Neural crest cell (in vitro differentiated cells): ENCODE measurements around the gene STPG4. TPM values are rescaled to one million over a fixed set of nuclear protein-coding genes. Genes with fewer than 3 reads are reported as not detected.
"Not testable (repeated sequence)": the region's sequence is repeated elsewhere in the genome, so short reads cannot be mapped to it uniquely, and the experiment has no call there.

Experiments
- DNase-seq: peaks from one replicate; pipeline ENCODE4 v3.0.0; 2021; ENCODE audit warnings: low read depth, mixed read lengths, low spot score
- H3K27ac Mint-ChIP-seq: one replicate; pipeline ENCODE4 v1.8.0; 2021; ENCODE audit warnings: mild to moderate bottlenecking, mixed read lengths; ENCODE audit not compliant: unreplicated experiment
- H3K27me3 Mint-ChIP-seq: 2 replicates; pipeline ENCODE4 v1.8.0; 2021; ENCODE audit warnings: low read depth, mild to moderate bottlenecking, mixed read lengths
- H3K36me3 Mint-ChIP-seq: 2 replicates; pipeline ENCODE4 v1.8.0; 2021; ENCODE audit warnings: low read depth, mild to moderate bottlenecking, mixed read lengths
- H3K4me1 Mint-ChIP-seq: 2 replicates; pipeline ENCODE4 v1.8.0; 2021; ENCODE audit warnings: mixed read lengths
- H3K4me3 Mint-ChIP-seq: one replicate; pipeline ENCODE4 v1.8.0; 2021; ENCODE audit warnings: mild to moderate bottlenecking, mixed read lengths
- H3K9me3 Mint-ChIP-seq: 2 replicates; pipeline ENCODE4 v1.8.0; 2021; ENCODE audit warnings: mixed read lengths
- CTCF ChIP-seq: fragments of 200-600 bp; sonication (generic); conservative IDR thresholded peaks from 2 replicates; pipeline ENCODE4 v1.5.0; 2021; ENCODE audit warnings: antibody characterized with exemption, mild to moderate bottlenecking
- total RNA-seq: library from RNA; stranded (reverse); gene quantifications from 2 replicates; pipeline ENCODE4 v1.2.1, GENCODE V29; 2021

STPG4 gene
- total RNA-seq, 1 donor from 2014 or later = 0.26 TPM

- H3K36me3 Mint-ChIP-seq = no peaks in the 10 kb centered on the region
- no peaks in the 10 kb centered on the region for H3K27me3 Mint-ChIP-seq
- H3K4me1 Mint-ChIP-seq = peaks cover 4% of the 10 kb centered on the region
- no peak overlapping the region for H3K4me3 Mint-ChIP-seq
- TF ChIP-seq CTCF = no peak
- no peak overlapping the region for H3K27ac Mint-ChIP-seq
- DNase-seq = no peak
- H3K9me3 Mint-ChIP-seq = peaks cover 2% of the 10 kb centered on the region
These were observed 36.5 kb downstream of the STPG4 start for GRCh38 chr2:47118581-47118980.

GRCh38 chr2:47112665-47113435 lies 42.3 kb downstream of the STPG4 start:
- DNase-seq = no peak
- Mint-ChIP-seq H3K4me1 (no peaks in the 10 kb centered on the region), H3K27ac (no peak overlapping the region), H3K27me3 (no peaks in the 10 kb centered on the region), H3K36me3 (no peaks in the 10 kb centered on the region), H3K9me3 (peaks cover 2% of the 10 kb centered on the region), H3K4me3 (no peak overlapping the region)
- no peak for TF ChIP-seq CTCF

- H3K27me3 Mint-ChIP-seq = no peaks in the 10 kb centered on the region
- TF ChIP-seq CTCF = no peak
- H3K4me3 Mint-ChIP-seq = no peak overlapping the region
- no peak for DNase-seq
- H3K27ac Mint-ChIP-seq = no peak overlapping the region
- H3K36me3 Mint-ChIP-seq = no peaks in the 10 kb centered on the region
- no peaks in the 10 kb centered on the region for H3K9me3 Mint-ChIP-seq
- no peaks in the 10 kb centered on the region for H3K4me1 Mint-ChIP-seq
These were observed 45.4 kb downstream of the STPG4 start for GRCh38 chr2:47109680-47110079.

GRCh38 chr2:47109007-47109375 lies 46.1 kb downstream of the STPG4 start:
- Mint-ChIP-seq H3K27ac (no peak overlapping the region), H3K36me3 (no peaks in the 10 kb centered on the region), H3K9me3 (no peaks in the 10 kb centered on the region), H3K4me3 (no peak overlapping the region), H3K27me3 (no peaks in the 10 kb centered on the region), H3K4me1 (no peaks in the 10 kb centered on the region)
- no peak for TF ChIP-seq CTCF
- no peak for DNase-seq

GRCh38 chr2:47108267-47109006 lies 46.7 kb downstream of the STPG4 start:
- H3K36me3 Mint-ChIP-seq, H3K27ac Mint-ChIP-seq, H3K4me3 Mint-ChIP-seq, H3K4me1 Mint-ChIP-seq, H3K27me3 Mint-ChIP-seq, H3K9me3 Mint-ChIP-seq, DNase-seq: not testable (repeated sequence)

- not testable (repeated sequence) for H3K4me1 Mint-ChIP-seq, H3K9me3 Mint-ChIP-seq, H3K36me3 Mint-ChIP-seq, H3K4me3 Mint-ChIP-seq, H3K27me3 Mint-ChIP-seq, H3K27ac Mint-ChIP-seq, DNase-seq
These were observed 47.9 kb downstream of the STPG4 start for GRCh38 chr2:47107201-47107600.

- not testable (repeated sequence) for H3K36me3 Mint-ChIP-seq, H3K9me3 Mint-ChIP-seq, H3K4me1 Mint-ChIP-seq, H3K27ac Mint-ChIP-seq, H3K27me3 Mint-ChIP-seq, H3K4me3 Mint-ChIP-seq, DNase-seq
These were observed 48.9 kb downstream of the STPG4 start for GRCh38 chr2:47106231-47106630.

- H3K4me1 Mint-ChIP-seq, H3K4me3 Mint-ChIP-seq, H3K27me3 Mint-ChIP-seq: not testable (repeated sequence)
These were observed 55.4 kb downstream of the STPG4 start for GRCh38 chr2:47099712-47100111.

More at GRCh38 chr2:47099712-47100111, 55.4 kb downstream of the STPG4 start:
- not testable (repeated sequence) for DNase-seq, H3K27ac Mint-ChIP-seq, H3K36me3 Mint-ChIP-seq, H3K9me3 Mint-ChIP-seq
